H9 (cell line): ENCODE measurements around the gene MRPL18. TPM values are rescaled to one million over a fixed set of nuclear protein-coding genes. Genes with fewer than 3 reads are reported as not detected.

ENCODE experiments used
- DNase-seq: peaks from one replicate; pipeline ENCODE4 v3.0.0-alpha.2; 2017
- H2AFZ ChIP-seq: one replicate; pipeline ENCODE4 v1.6.1; 2013; ENCODE audit warnings: mild to moderate bottlenecking, low read length, control low read depth, moderate library complexity
- H2AK5ac ChIP-seq: 2 replicates; pipeline ENCODE4 v1.6.1; 2013; ENCODE audit warnings: low read length, control low read depth, mixed read lengths; ENCODE audit not compliant: insufficient read length
- H2BK120ac ChIP-seq: one replicate; pipeline ENCODE4 v1.6.1; 2013; ENCODE audit warnings: low read depth, mild to moderate bottlenecking, low read length, control low read depth, inconsistent platforms; ENCODE audit not compliant: poor library complexity, severe bottlenecking
- H2BK12ac ChIP-seq: 2 replicates; pipeline ENCODE4 v1.6.1; 2013; ENCODE audit warnings: low read length, control low read depth, mixed read lengths, low read depth; ENCODE audit not compliant: insufficient read length
- H2BK15ac ChIP-seq: 2 replicates; pipeline ENCODE4 v1.6.1; 2013; ENCODE audit warnings: low read depth, low read length, control low read depth
- H2BK20ac ChIP-seq: one replicate; pipeline ENCODE4 v1.6.1; 2013; ENCODE audit warnings: low read depth, mild to moderate bottlenecking, low read length, control low read depth, inconsistent platforms; ENCODE audit not compliant: poor library complexity, severe bottlenecking
- H2BK5ac ChIP-seq: 2 replicates; pipeline ENCODE4 v1.6.1; 2013; ENCODE audit warnings: low read length, control low read depth, mixed read lengths; ENCODE audit not compliant: insufficient read length
- H3K14ac ChIP-seq: 2 replicates; pipeline ENCODE4 v1.6.1; 2013; ENCODE audit warnings: low read length, control low read depth; ENCODE audit not compliant: insufficient read depth
- H3K18ac ChIP-seq: 2 replicates; pipeline ENCODE4 v1.6.1; 2013; ENCODE audit warnings: low read depth, mild to moderate bottlenecking, mixed read lengths, low read length, control low read depth; ENCODE audit not compliant: insufficient read length
- H3K23ac ChIP-seq: 2 replicates; pipeline ENCODE4 v1.6.1; 2013; ENCODE audit warnings: low read length, control low read depth, mixed read lengths, low read depth; ENCODE audit not compliant: insufficient read length
- H3K23me2 ChIP-seq: 2 replicates; pipeline ENCODE4 v1.6.1; 2013; ENCODE audit warnings: low read depth, mild to moderate bottlenecking, mixed read lengths, low read length, control low read depth; ENCODE audit not compliant: insufficient read length, poor library complexity, severe bottlenecking
- H3K27ac ChIP-seq: 2 replicates; pipeline ENCODE4 v1.5.1; 2013; ENCODE audit warnings: low read length, control low read depth, mixed read lengths, low read depth; ENCODE audit not compliant: insufficient read length
- H3K27me3 ChIP-seq: 2 replicates; pipeline ENCODE4 v1.6.1; 2013; ENCODE audit warnings: low read length, control low read depth, inconsistent platforms; ENCODE audit not compliant: insufficient read depth
- H3K4ac ChIP-seq: 2 replicates; pipeline ENCODE4 v1.6.1; 2013; ENCODE audit warnings: low read depth, mild to moderate bottlenecking, control low read depth, inconsistent platforms, low read length, moderate library complexity
- H3K4me1 ChIP-seq: 2 replicates; pipeline ENCODE4 v1.6.1; 2013; ENCODE audit warnings: low read length, control low read depth, inconsistent platforms; ENCODE audit not compliant: insufficient read depth
- H3K4me2 ChIP-seq: 2 replicates; pipeline ENCODE4 v1.6.1; 2013; ENCODE audit warnings: low read length, control low read depth, mixed read lengths; ENCODE audit not compliant: insufficient read length, insufficient read depth
- H3K56ac ChIP-seq: 2 replicates; pipeline ENCODE4 v1.6.1; 2013; ENCODE audit warnings: low read depth, mild to moderate bottlenecking, mixed read lengths, low read length, control low read depth; ENCODE audit not compliant: insufficient read length
- H3K79me1 ChIP-seq: 2 replicates; pipeline ENCODE4 v1.6.1; 2013; ENCODE audit warnings: low read depth, mild to moderate bottlenecking, moderate library complexity, low read length, control low read depth, inconsistent platforms; ENCODE audit not compliant: insufficient read depth, poor library complexity, severe bottlenecking
- H3K79me2 ChIP-seq: 2 replicates; pipeline ENCODE4 v1.6.1; 2013; ENCODE audit warnings: low read length, control low read depth, inconsistent platforms; ENCODE audit not compliant: insufficient read depth
- H3K9ac ChIP-seq: 2 replicates; pipeline ENCODE4 v1.6.1; 2013; ENCODE audit warnings: low read length, control low read depth, mixed read lengths; ENCODE audit not compliant: insufficient read length; ENCODE audit errors: extremely low read depth
- H3K9me3 ChIP-seq: one replicate; pipeline ENCODE4 v1.6.1; 2013; ENCODE audit warnings: low read depth, low read length, inconsistent platforms; ENCODE audit not compliant: control insufficient read depth
- H3T11ph ChIP-seq: one replicate; pipeline ENCODE4 v1.6.1; 2013; ENCODE audit warnings: mild to moderate bottlenecking, low read length, control low read depth, inconsistent platforms
- H4K20me1 ChIP-seq: one replicate; pipeline ENCODE4 v1.6.1; 2013; ENCODE audit not compliant: control insufficient read depth, insufficient read length, insufficient read depth
- H4K5ac ChIP-seq: 2 replicates; pipeline ENCODE4 v1.6.1; 2013; ENCODE audit warnings: low read depth, mild to moderate bottlenecking, mixed read lengths, low read length, control low read depth; ENCODE audit not compliant: insufficient read length
- H4K8ac ChIP-seq: replicated peaks from 2 replicates; pipeline ENCODE4 v1.6.1; 2013; ENCODE audit warnings: low read length, control low read depth, mixed read lengths, low read depth; ENCODE audit not compliant: insufficient read length
- H4K91ac ChIP-seq: 2 replicates; pipeline ENCODE4 v1.6.1; 2013; ENCODE audit warnings: low read depth, mild to moderate bottlenecking, moderate library complexity, mixed read lengths, low read length, control low read depth; ENCODE audit not compliant: insufficient read length
- H3K27ac Mint-ChIP-seq, 3 experiments: 2 replicates in 2 of 3; 3 replicates in 1 of 3; pipeline ENCODE4 v1.8.0; 2020 to 2021; ENCODE audit warnings: mixed read lengths in 3 of 3, mild to moderate bottlenecking in 1 of 3, moderate library complexity in 1 of 3
- H3K27me3 Mint-ChIP-seq: 2 replicates; pipeline ENCODE4 v1.8.0; 2021; ENCODE audit warnings: low read depth, mild to moderate bottlenecking, moderate library complexity, mixed read lengths
- H3K36me3 Mint-ChIP-seq, 3 experiments: 2 replicates in 2 of 3; 3 replicates in 1 of 3; pipeline ENCODE4 v1.8.0; 2020 to 2021; ENCODE audit warnings: low read depth in 3 of 3, mixed read lengths in 3 of 3; ENCODE audit not compliant: insufficient read depth in 1 of 3
- H3K4me1 Mint-ChIP-seq, 2 experiments: 2 replicates each; pipeline ENCODE4 v1.8.0; 2020; ENCODE audit warnings: mixed read lengths in 2 of 2
- H3K4me3 Mint-ChIP-seq, 2 experiments: 2 replicates in 1 of 2; 3 replicates in 1 of 2; pipeline ENCODE4 v1.8.0; 2020 to 2021; ENCODE audit warnings: mild to moderate bottlenecking in 2 of 2, mixed read lengths in 2 of 2, moderate library complexity in 1 of 2
- H3K9me3 Mint-ChIP-seq, 2 experiments: 2 replicates in 1 of 2; 3 replicates in 1 of 2; pipeline ENCODE4 v1.8.0; 2020; ENCODE audit warnings: mild to moderate bottlenecking in 2 of 2, mixed read lengths in 2 of 2, moderate library complexity in 1 of 2
- WGBS: extraction: QIAGEN DNeasy Blood & Tissue Kit; methylation state at CpG from one replicate; pipeline ENCODE4 v1.1.7; 2013; ENCODE audit warnings: missing lambda C conversion rate, low lambda C conversion rate, mixed read lengths; ENCODE audit not compliant: insufficient read length; ENCODE audit errors: extremely low coverage; 5-methylcytosine and 5-hydroxymethylcytosine counted together
- total RNA-seq: library from RNA; stranded (reverse); gene quantifications from 2 replicates; pipeline ENCODE4 v1.2.1, GENCODE V29; 2021
- TF ChIP-seq, protein P1 (sequence below): fragments of 200-600 bp; sonication (generic); conservative IDR thresholded peaks from 3 replicates; pipeline ENCODE4 v1.8.0; 2021; ENCODE audit warnings: antibody characterized with exemption, mild to moderate bottlenecking

Gene MRPL18
- total RNA-seq, 1 experiment from 2014 or later, result 88.8 TPM

DNA sequence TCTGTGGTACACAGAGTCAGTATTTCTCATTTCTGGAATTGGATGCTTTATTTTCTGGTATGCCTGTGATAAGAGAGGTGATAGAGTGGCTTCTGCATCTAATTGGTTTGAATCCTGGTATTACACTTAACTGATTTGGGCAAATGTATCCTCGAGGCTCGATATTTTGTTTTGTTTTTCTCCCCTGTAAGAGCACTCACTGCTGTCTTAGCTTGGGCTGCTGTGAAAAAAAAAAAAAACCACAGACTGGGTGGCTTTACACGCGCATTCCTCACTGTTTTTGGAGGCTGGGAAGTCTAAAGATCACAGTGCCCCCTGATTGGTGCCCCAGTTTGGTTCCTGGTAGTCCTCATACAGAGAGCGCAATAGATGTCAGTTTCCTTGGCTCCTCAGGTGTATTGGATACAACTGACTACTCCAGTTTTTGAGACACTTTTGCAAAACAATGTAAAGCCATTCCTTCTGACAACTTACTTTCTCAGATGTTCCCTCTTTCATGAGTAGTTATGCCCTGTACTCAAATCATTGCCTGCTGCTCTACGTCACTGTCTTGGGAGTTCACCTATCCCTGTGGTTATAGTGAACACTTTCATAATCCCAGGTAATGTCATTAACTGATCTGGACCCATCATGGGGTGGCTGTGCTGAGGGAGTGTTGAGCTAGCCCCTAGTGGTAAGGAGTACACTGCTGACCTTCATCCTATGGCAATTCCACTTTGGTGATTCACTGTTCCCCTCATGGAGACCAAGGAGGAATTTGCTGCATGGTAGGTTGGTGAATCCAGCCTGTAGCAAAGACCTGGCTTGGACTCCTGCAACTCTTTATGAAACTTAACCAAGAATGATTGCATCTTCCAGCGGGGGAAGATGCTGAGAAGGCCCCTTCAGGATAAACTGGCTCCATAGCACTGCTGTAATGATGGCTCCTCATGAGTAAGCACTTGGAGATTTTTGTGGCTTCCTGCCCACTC is 32.0 kb upstream of the MRPL18 start:
- Histone ChIP-seq H4K91ac (no peak overlapping the region), H3K4me1 (peaks cover 2% of the 10 kb centered on the region; the same call in 1 of the 2 replicates), H2AFZ (no peak overlapping the region), H2BK15ac (no peak overlapping the region), H3K27me3 (no peaks in the 10 kb centered on the region), H3K79me2 (peaks cover 3% of the 10 kb centered on the region; the same call in 1 of the 2 replicates), H3T11ph (no peak overlapping the region), H3K9me3 (no peaks in the 10 kb centered on the region), H2BK5ac (no peak overlapping the region), H3K56ac (no peak overlapping the region), H2BK12ac (no peak overlapping the region), H2BK120ac (no peak overlapping the region), H4K5ac (no peak overlapping the region), H3K9ac (no peak overlapping the region), H2AK5ac (no peak overlapping the region), H3K27ac (no peak overlapping the region), H3K23ac (no peak overlapping the region), H3K4me2 (no peak overlapping the region), H3K79me1 (no peaks in the 10 kb centered on the region), H4K8ac (no peak overlapping the region), H3K23me2 (peaks cover 15% of the 10 kb centered on the region), H3K4ac (no peak overlapping the region), H4K20me1 (no peaks in the 10 kb centered on the region), H3K14ac (no peak overlapping the region), H2BK20ac (no peak overlapping the region), H3K18ac (no peak overlapping the region)
- DNase-seq, result peak; percentile 36
- no CpG with 5 or more reads among the region's 7 CpGs for WGBS
- H3K36me3 Mint-ChIP-seq, result peaks cover 36 to 60% (median 60%) of the 10 kb centered on the region in 3 experiments
- TF ChIP-seq, protein P1, sequence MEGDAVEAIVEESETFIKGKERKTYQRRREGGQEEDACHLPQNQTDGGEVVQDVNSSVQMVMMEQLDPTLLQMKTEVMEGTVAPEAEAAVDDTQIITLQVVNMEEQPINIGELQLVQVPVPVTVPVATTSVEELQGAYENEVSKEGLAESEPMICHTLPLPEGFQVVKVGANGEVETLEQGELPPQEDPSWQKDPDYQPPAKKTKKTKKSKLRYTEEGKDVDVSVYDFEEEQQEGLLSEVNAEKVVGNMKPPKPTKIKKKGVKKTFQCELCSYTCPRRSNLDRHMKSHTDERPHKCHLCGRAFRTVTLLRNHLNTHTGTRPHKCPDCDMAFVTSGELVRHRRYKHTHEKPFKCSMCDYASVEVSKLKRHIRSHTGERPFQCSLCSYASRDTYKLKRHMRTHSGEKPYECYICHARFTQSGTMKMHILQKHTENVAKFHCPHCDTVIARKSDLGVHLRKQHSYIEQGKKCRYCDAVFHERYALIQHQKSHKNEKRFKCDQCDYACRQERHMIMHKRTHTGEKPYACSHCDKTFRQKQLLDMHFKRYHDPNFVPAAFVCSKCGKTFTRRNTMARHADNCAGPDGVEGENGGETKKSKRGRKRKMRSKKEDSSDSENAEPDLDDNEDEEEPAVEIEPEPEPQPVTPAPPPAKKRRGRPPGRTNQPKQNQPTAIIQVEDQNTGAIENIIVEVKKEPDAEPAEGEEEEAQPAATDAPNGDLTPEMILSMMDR, result peak; percentile 50; the same call in 2 of the 3 replicates
- H3K4me3 Mint-ChIP-seq, result no peak overlapping the region
- peaks cover 29 to 31% of the 10 kb centered on the region in 2 experiments for H3K4me1 Mint-ChIP-seq
- H3K9me3 Mint-ChIP-seq, result no peaks in the 10 kb centered on the region; a peak in 1 of 5 replicates
- peak overlapping the region; percentile 71 to 96 (median 82); a peak in 6 of 7 replicates for H3K27ac Mint-ChIP-seq
- H3K27me3 Mint-ChIP-seq, result no peaks in the 10 kb centered on the region
